PC-3 (cell line): ENCODE data around the gene HPSE.

Experiments used
- EZH2 ChIP-seq: fragments of 300-600 bp; sonication (generic); IDR thresholded peaks from one replicate; pipeline ENCODE4 v1.6.1; 2017; ENCODE audit warnings: antibody characterized with exemption, mild to moderate bottlenecking, low read length; ENCODE audit not compliant: unreplicated experiment
- TF ChIP-seq, protein P1 (sequence below): fragments of 300-600 bp; sonication (generic); conservative IDR thresholded peaks from 2 replicates; pipeline ENCODE4 v1.5.1; 2017; ENCODE audit warnings: antibody characterized with exemption, low read depth, mild to moderate bottlenecking, low read length

DNA sequence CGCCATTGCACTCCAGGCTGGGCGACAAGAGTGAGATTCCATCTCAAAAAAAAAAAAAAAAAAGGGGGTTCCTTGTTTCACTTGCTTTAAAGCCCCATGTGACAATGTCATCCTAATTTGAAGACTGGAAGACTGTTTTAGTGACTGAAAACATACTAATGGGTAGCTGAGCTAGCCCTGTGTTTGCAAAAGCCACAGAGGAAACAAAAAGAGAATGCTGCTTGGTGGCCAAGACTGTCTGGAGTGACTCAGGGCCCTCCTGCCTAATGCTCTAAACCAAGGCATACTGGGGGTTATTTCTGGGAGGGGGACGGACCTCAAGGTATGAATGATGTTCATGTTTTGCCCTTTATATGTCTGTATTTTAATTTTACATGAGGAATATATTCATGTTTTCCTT lies 16.0 kb downstream of the HPSE start:
- no peak for TF ChIP-seq EZH2
- TF ChIP-seq, protein P1, sequence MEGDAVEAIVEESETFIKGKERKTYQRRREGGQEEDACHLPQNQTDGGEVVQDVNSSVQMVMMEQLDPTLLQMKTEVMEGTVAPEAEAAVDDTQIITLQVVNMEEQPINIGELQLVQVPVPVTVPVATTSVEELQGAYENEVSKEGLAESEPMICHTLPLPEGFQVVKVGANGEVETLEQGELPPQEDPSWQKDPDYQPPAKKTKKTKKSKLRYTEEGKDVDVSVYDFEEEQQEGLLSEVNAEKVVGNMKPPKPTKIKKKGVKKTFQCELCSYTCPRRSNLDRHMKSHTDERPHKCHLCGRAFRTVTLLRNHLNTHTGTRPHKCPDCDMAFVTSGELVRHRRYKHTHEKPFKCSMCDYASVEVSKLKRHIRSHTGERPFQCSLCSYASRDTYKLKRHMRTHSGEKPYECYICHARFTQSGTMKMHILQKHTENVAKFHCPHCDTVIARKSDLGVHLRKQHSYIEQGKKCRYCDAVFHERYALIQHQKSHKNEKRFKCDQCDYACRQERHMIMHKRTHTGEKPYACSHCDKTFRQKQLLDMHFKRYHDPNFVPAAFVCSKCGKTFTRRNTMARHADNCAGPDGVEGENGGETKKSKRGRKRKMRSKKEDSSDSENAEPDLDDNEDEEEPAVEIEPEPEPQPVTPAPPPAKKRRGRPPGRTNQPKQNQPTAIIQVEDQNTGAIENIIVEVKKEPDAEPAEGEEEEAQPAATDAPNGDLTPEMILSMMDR: no peak
